ENCODE measurements around the gene CCDC33. TPM values are rescaled to one million over a fixed set of nuclear protein-coding genes. Genes with fewer than 3 reads are reported as not detected.
A peak's percentile ranks its signal among the peaks of the same experiment; 100 is the strongest.

Gene CCDC33
- total and polyA plus RNA-seq, 2 donors: 0.39 to 1.4 TPM

- WGBS: 4% methylated on average over 36 of the region's 36 CpGs
- Histone ChIP-seq H3K36me3 (ENCODE audit: control insufficient read depth in 2 of 2, insufficient read depth in 2 of 2, low read length in 1 of 2) (no peaks in the 10 kb centered on the region), H3K9me3 (ENCODE audit: control insufficient read depth in 2 of 2, insufficient read depth in 1 of 2, low read length in 1 of 2) (no peaks in the 10 kb centered on the region), H3K4me3 (ENCODE audit: low read length in 2 of 2) (no peak overlapping the region), H3K27ac (ENCODE audit: low read depth in 1 of 2, low read length in 1 of 2) (no peak overlapping the region), H3K4me1 (ENCODE audit: control insufficient read depth in 2 of 2, insufficient read depth in 2 of 2, low read length in 2 of 2) (peaks cover 11 to 17% of the 10 kb centered on the region in 2 donors), H3K27me3 (ENCODE audit: control insufficient read depth in 2 of 2, insufficient read depth in 1 of 2, low read length in 1 of 2) (peaks cover 0 to 6% of the 10 kb centered on the region in 2 donors)
- peak in 5 of 9 donors; percentile 47 to 74 (median 63) for DNase-seq (ENCODE audit: low read depth in 6 of 9, low spot score in 9 of 9)
These were observed 9.3 kb downstream of the CCDC33 start for GRCh38 chr15:74245342-74245931.

- peaks cover 2 to 6% of the 10 kb centered on the region in 2 donors for H3K4me1 ChIP-seq (ENCODE audit: control insufficient read depth in 2 of 2, insufficient read depth in 2 of 2, low read length in 2 of 2)
- H3K27me3 ChIP-seq (ENCODE audit: control insufficient read depth in 2 of 2, insufficient read depth in 1 of 2, low read length in 1 of 2): peaks cover 0 to 8% of the 10 kb centered on the region in 2 donors
- no peak overlapping the region for H3K27ac ChIP-seq (ENCODE audit: low read depth in 1 of 2, low read length in 1 of 2)
- WGBS: 94% methylated on average over 6 of the region's 6 CpGs
- no peaks in the 10 kb centered on the region for H3K36me3 ChIP-seq (ENCODE audit: control insufficient read depth in 2 of 2, insufficient read depth in 2 of 2, low read length in 1 of 2)
- H3K9me3 ChIP-seq (ENCODE audit: control insufficient read depth in 2 of 2, insufficient read depth in 1 of 2, low read length in 1 of 2): no peaks in the 10 kb centered on the region
- DNase-seq (ENCODE audit: low read depth in 6 of 9, low spot score in 9 of 9): no peak
- no peak overlapping the region for H3K4me3 ChIP-seq (ENCODE audit: low read length in 2 of 2)
These were observed 14.1 kb downstream of the CCDC33 start for GRCh38 chr15:74250266-74250665.

- no peaks in the 10 kb centered on the region for H3K36me3 ChIP-seq (ENCODE audit: control insufficient read depth in 2 of 2, insufficient read depth in 2 of 2, low read length in 1 of 2)
- no peak overlapping the region for H3K27ac ChIP-seq (ENCODE audit: low read depth in 1 of 2, low read length in 1 of 2)
- H3K27me3 ChIP-seq (ENCODE audit: control insufficient read depth in 2 of 2, insufficient read depth in 1 of 2, low read length in 1 of 2): peaks cover 0 to 11% of the 10 kb centered on the region in 2 donors
- WGBS: 87% methylated on average over 5 of the region's 5 CpGs
- H3K4me3 ChIP-seq (ENCODE audit: low read length in 2 of 2): no peak overlapping the region
- no peaks in the 10 kb centered on the region for H3K9me3 ChIP-seq (ENCODE audit: control insufficient read depth in 2 of 2, insufficient read depth in 1 of 2, low read length in 1 of 2)
- no peaks in the 10 kb centered on the region for H3K4me1 ChIP-seq (ENCODE audit: control insufficient read depth in 2 of 2, insufficient read depth in 2 of 2, low read length in 2 of 2)
- no peak for DNase-seq (ENCODE audit: low read depth in 6 of 9, low spot score in 9 of 9)
These were observed 15.1 kb downstream of the CCDC33 start for GRCh38 chr15:74251131-74251811.

- no peaks in the 10 kb centered on the region for H3K4me1 ChIP-seq (ENCODE audit: control insufficient read depth in 2 of 2, insufficient read depth in 2 of 2, low read length in 2 of 2)
- H3K36me3 ChIP-seq (ENCODE audit: control insufficient read depth in 2 of 2, insufficient read depth in 2 of 2, low read length in 1 of 2): no peaks in the 10 kb centered on the region
- H3K9me3 ChIP-seq (ENCODE audit: control insufficient read depth in 2 of 2, insufficient read depth in 1 of 2, low read length in 1 of 2): no peaks in the 10 kb centered on the region
- no peak for DNase-seq (ENCODE audit: low read depth in 6 of 9, low spot score in 9 of 9)
- peaks cover 0 to 16% of the 10 kb centered on the region in 2 donors for H3K27me3 ChIP-seq (ENCODE audit: control insufficient read depth in 2 of 2, insufficient read depth in 1 of 2, low read length in 1 of 2)
- no peak overlapping the region for H3K27ac ChIP-seq (ENCODE audit: low read depth in 1 of 2, low read length in 1 of 2)
- 97% methylated on average over 6 of the region's 6 CpGs for WGBS
- H3K4me3 ChIP-seq (ENCODE audit: low read length in 2 of 2): no peak overlapping the region
These were observed 16.2 kb downstream of the CCDC33 start for GRCh38 chr15:74252291-74252690.

- Histone ChIP-seq H3K4me3 (ENCODE audit: low read length in 2 of 2) (no peak overlapping the region), H3K9me3 (ENCODE audit: control insufficient read depth in 2 of 2, insufficient read depth in 1 of 2, low read length in 1 of 2) (no peaks in the 10 kb centered on the region), H3K4me1 (ENCODE audit: control insufficient read depth in 2 of 2, insufficient read depth in 2 of 2, low read length in 2 of 2) (no peaks in the 10 kb centered on the region), H3K27me3 (ENCODE audit: control insufficient read depth in 2 of 2, insufficient read depth in 1 of 2, low read length in 1 of 2) (peaks cover 0 to 20% of the 10 kb centered on the region in 2 donors), H3K36me3 (ENCODE audit: control insufficient read depth in 2 of 2, insufficient read depth in 2 of 2, low read length in 1 of 2) (no peaks in the 10 kb centered on the region), H3K27ac (ENCODE audit: low read depth in 1 of 2, low read length in 1 of 2) (no peak overlapping the region)
- no peak for DNase-seq (ENCODE audit: low read depth in 6 of 9, low spot score in 9 of 9)
- WGBS: 88% methylated on average over 1 of the region's 1 CpG
These were observed 16.6 kb downstream of the CCDC33 start for GRCh38 chr15:74252721-74253120.

GRCh38 chr15:74253211-74253921 is 17.2 kb downstream of the CCDC33 start:
- H3K36me3 ChIP-seq (ENCODE audit: control insufficient read depth in 2 of 2, insufficient read depth in 2 of 2, low read length in 1 of 2): no peaks in the 10 kb centered on the region
- 63% methylated on average over 7 of the region's 7 CpGs for WGBS
- no peaks in the 10 kb centered on the region for H3K4me1 ChIP-seq (ENCODE audit: control insufficient read depth in 2 of 2, insufficient read depth in 2 of 2, low read length in 2 of 2)
- no peak overlapping the region for H3K4me3 ChIP-seq (ENCODE audit: low read length in 2 of 2)
- H3K27me3 ChIP-seq (ENCODE audit: control insufficient read depth in 2 of 2, insufficient read depth in 1 of 2, low read length in 1 of 2): peaks cover 0 to 25% of the 10 kb centered on the region in 2 donors
- H3K27ac ChIP-seq (ENCODE audit: low read depth in 1 of 2, low read length in 1 of 2): no peak overlapping the region
- DNase-seq (ENCODE audit: low read depth in 6 of 9, low spot score in 9 of 9): no peak
- H3K9me3 ChIP-seq (ENCODE audit: control insufficient read depth in 2 of 2, insufficient read depth in 1 of 2, low read length in 1 of 2): no peaks in the 10 kb centered on the region

GRCh38 chr15:74257105-74257504 is 21.0 kb downstream of the CCDC33 start:
- Histone ChIP-seq H3K4me3 (ENCODE audit: low read length in 2 of 2) (no peak overlapping the region), H3K27me3 (ENCODE audit: control insufficient read depth in 2 of 2, insufficient read depth in 1 of 2, low read length in 1 of 2) (peaks cover 0 to 38% of the 10 kb centered on the region in 2 donors), H3K27ac (ENCODE audit: low read depth in 1 of 2, low read length in 1 of 2) (no peak overlapping the region), H3K4me1 (ENCODE audit: control insufficient read depth in 2 of 2, insufficient read depth in 2 of 2, low read length in 2 of 2) (no peaks in the 10 kb centered on the region), H3K36me3 (ENCODE audit: control insufficient read depth in 2 of 2, insufficient read depth in 2 of 2, low read length in 1 of 2) (no peaks in the 10 kb centered on the region), H3K9me3 (ENCODE audit: control insufficient read depth in 2 of 2, insufficient read depth in 1 of 2, low read length in 1 of 2) (no peaks in the 10 kb centered on the region)
- DNase-seq (ENCODE audit: low read depth in 6 of 9, low spot score in 9 of 9): no peak
- 83% methylated on average over 6 of the region's 6 CpGs for WGBS

- Histone ChIP-seq H3K4me1 (ENCODE audit: control insufficient read depth in 2 of 2, insufficient read depth in 2 of 2, low read length in 2 of 2) (no peaks in the 10 kb centered on the region), H3K9me3 (ENCODE audit: control insufficient read depth in 2 of 2, insufficient read depth in 1 of 2, low read length in 1 of 2) (no peaks in the 10 kb centered on the region), H3K27me3 (ENCODE audit: control insufficient read depth in 2 of 2, insufficient read depth in 1 of 2, low read length in 1 of 2) (peaks cover 0 to 38% of the 10 kb centered on the region in 2 donors), H3K4me3 (ENCODE audit: low read length in 2 of 2) (no peak overlapping the region), H3K36me3 (ENCODE audit: control insufficient read depth in 2 of 2, insufficient read depth in 2 of 2, low read length in 1 of 2) (no peaks in the 10 kb centered on the region), H3K27ac (ENCODE audit: low read depth in 1 of 2, low read length in 1 of 2) (no peak overlapping the region)
- DNase-seq (ENCODE audit: low read depth in 6 of 9, low spot score in 9 of 9): no peak
- WGBS: 93% methylated on average over 1 of the region's 1 CpG
These were observed 21.5 kb downstream of the CCDC33 start for GRCh38 chr15:74257623-74258022.

Measured in thymus (tissue), 11 donors.